ENCODE measurements around the gene PIP5KL1. TPM values are rescaled to one million over a fixed set of nuclear protein-coding genes. Genes with fewer than 3 reads are reported as not detected.

PIP5KL1 gene
- total and polyA plus RNA-seq, 2 donors from 2014 or later: 3.0 to 4.3 TPM

GRCh38 chr9:127949827-127950512, 19.4 kb upstream of the PIP5KL1 start:
- FAIRE-seq: no peak
- H3K9ac ChIP-seq (ENCODE audit: low read length in 3 of 3): no peak overlapping the region
- TF ChIP-seq CTCF (IDR thresholded peaks at IDR 0.05; ENCODE audit: borderline replicate concordance, extremely low read depth, insufficient read depth): no peak
- H3K4me1 ChIP-seq (ENCODE audit: control insufficient read depth in 2 of 3, insufficient read depth in 2 of 3, low read depth in 1 of 3, low read length in 3 of 3): peaks cover 0 to 25% (median 11%) of the 10 kb centered on the region in 3 donors
- intact Hi-C loops (cut with DNase I): loop anchor here (10.0 kb wide), 1 partner anchor 165 kb away; no protein-coding TSS in a partner anchor
- H3K4me3 ChIP-seq (ENCODE audit: low read length in 3 of 3): no peak overlapping the region
- H3K27ac ChIP-seq (ENCODE audit: low read depth in 2 of 2, low read length in 2 of 2): no peak overlapping the region
- no peaks in the 10 kb centered on the region for H3K9me3 ChIP-seq (ENCODE audit: control insufficient read depth in 2 of 3, insufficient read depth in 1 of 3, low read length in 3 of 3)
- DNase-seq: no peak
- peaks cover 0 to 9% (median 3%) of the 10 kb centered on the region in 3 donors for H3K36me3 ChIP-seq (ENCODE audit: control insufficient read depth in 2 of 3, insufficient read depth in 3 of 3, low read length in 3 of 3)
- no peaks in the 10 kb centered on the region for H3K27me3 ChIP-seq (ENCODE audit: control insufficient read depth, insufficient read depth, low read length)

GRCh38 chr9:127947841-127948710, 17.5 kb upstream of the PIP5KL1 start:
- no peak for TF ChIP-seq CTCF (IDR thresholded peaks at IDR 0.05; ENCODE audit: borderline replicate concordance, extremely low read depth, insufficient read depth)
- DNase-seq: no peak
- Histone ChIP-seq H3K27ac (ENCODE audit: low read depth in 2 of 2, low read length in 2 of 2) (no peak overlapping the region), H3K27me3 (ENCODE audit: control insufficient read depth, insufficient read depth, low read length) (no peaks in the 10 kb centered on the region), H3K9me3 (ENCODE audit: control insufficient read depth in 2 of 3, insufficient read depth in 1 of 3, low read length in 3 of 3) (no peaks in the 10 kb centered on the region), H3K4me1 (ENCODE audit: control insufficient read depth in 2 of 3, insufficient read depth in 2 of 3, low read depth in 1 of 3, low read length in 3 of 3) (peaks cover 0 to 24% (median 15%) of the 10 kb centered on the region in 3 donors), H3K9ac (ENCODE audit: low read length in 3 of 3) (no peak overlapping the region), H3K4me3 (ENCODE audit: low read length in 3 of 3) (no peak overlapping the region), H3K36me3 (ENCODE audit: control insufficient read depth in 2 of 3, insufficient read depth in 3 of 3, low read length in 3 of 3) (peaks cover 0 to 21% (median 12%) of the 10 kb centered on the region in 3 donors)
- FAIRE-seq: no peak
- intact Hi-C loops (cut with DNase I): loop anchor here (10.0 kb wide), 1 partner anchor 167 kb away; no protein-coding TSS in a partner anchor

- intact Hi-C loops (cut with DNase I): loop anchor here (10.0 kb wide), 1 partner anchor 168 kb away; no protein-coding TSS in a partner anchor
- no peaks in the 10 kb centered on the region for H3K9me3 ChIP-seq (ENCODE audit: control insufficient read depth in 2 of 3, insufficient read depth in 1 of 3, low read length in 3 of 3)
- no peak for FAIRE-seq
Measured at GRCh38 chr9:127946728-127947127, 16.2 kb upstream of the PIP5KL1 start.

More at GRCh38 chr9:127946728-127947127, 16.2 kb upstream of the PIP5KL1 start:
- Histone ChIP-seq H3K4me3 (ENCODE audit: low read length in 3 of 3) (no peak overlapping the region), H3K27ac (ENCODE audit: low read depth in 2 of 2, low read length in 2 of 2) (no peak overlapping the region), H3K27me3 (ENCODE audit: control insufficient read depth, insufficient read depth, low read length) (no peaks in the 10 kb centered on the region), H3K4me1 (ENCODE audit: control insufficient read depth in 2 of 3, insufficient read depth in 2 of 3, low read depth in 1 of 3, low read length in 3 of 3) (peaks cover 0 to 31% (median 9%) of the 10 kb centered on the region in 3 donors), H3K36me3 (ENCODE audit: control insufficient read depth in 2 of 3, insufficient read depth in 3 of 3, low read length in 3 of 3) (peaks cover 0 to 27% (median 14%) of the 10 kb centered on the region in 3 donors), H3K9ac (ENCODE audit: low read length in 3 of 3) (no peak overlapping the region)
- DNase-seq: no peak
- TF ChIP-seq CTCF (IDR thresholded peaks at IDR 0.05; ENCODE audit: borderline replicate concordance, extremely low read depth, insufficient read depth): no peak

All from kidney (tissue), 14 donors.